Tibial nerve (tissue), 4 donors: ENCODE results near the gene MELTF. TPM values are rescaled to one million over a fixed set of nuclear protein-coding genes. Genes with fewer than 3 reads are reported as not detected.

Experiments
- DNase-seq, 2 donors: peaks; one replicate each; pipeline ENCODE4 v3.0.0-alpha.2; 2019; ENCODE audit warnings: low spot score in 2 of 2
- H3K27ac ChIP-seq, 4 donors: fragments of 200-600 bp; sonication (generic) in 3 of 4; one replicate each; pipeline ENCODE4 v1.5.1; 2017 to 2019; ENCODE audit warnings: mild to moderate bottlenecking in 1 of 4
- H3K27me3 ChIP-seq, 2 donors: fragments of 200-600 bp; sonication (generic) in 1 of 2; one replicate each; pipeline versions ENCODE4 v1.5.1 to v1.6.0; 2017 to 2019
- H3K36me3 ChIP-seq, 3 donors: fragments of 200-600 bp; sonication (generic); one replicate each; pipeline ENCODE4 v1.5.1; 2018 to 2019
- H3K4me1 ChIP-seq, 4 donors: fragments of 200-600 bp; sonication (generic) in 3 of 4; one replicate each; pipeline ENCODE4 v1.5.1; 2017 to 2019
- H3K4me3 ChIP-seq, 4 donors: fragments of 200-600 bp; sonication (generic) in 3 of 4; one replicate each; pipeline ENCODE4 v1.5.1; 2017 to 2019; ENCODE audit warnings: mild to moderate bottlenecking in 1 of 4, moderate library complexity in 1 of 4
- H3K9me3 ChIP-seq, 4 donors: fragments of 200-600 bp; sonication (generic) in 3 of 4; one replicate each; pipeline ENCODE4 v1.5.1; 2017 to 2019
- EP300 ChIP-seq, 2 donors: sonication (generic); formaldehyde crosslinking; IDR thresholded peaks; one replicate each; pipeline ENCODE4 v1.6.1; 2017; ENCODE audit warnings: antibody characterized with exemption in 2 of 2, mild to moderate bottlenecking in 1 of 2
- POLR2A ChIP-seq, 2 donors: fragments of 450-650 bp; IDR thresholded peaks; one replicate each; pipeline ENCODE4 v1.6.1; 2017; ENCODE audit warnings: antibody characterized with exemption in 2 of 2, mild to moderate bottlenecking in 2 of 2, moderate library complexity in 2 of 2
- WGBS, 2 donors: methylation state at CpG; one replicate each; pipeline ENCODE4 v1.1.5; 2018; 5-methylcytosine and 5-hydroxymethylcytosine counted together
- total RNA-seq, 4 donors: library from RNA; depleted of rRNA; stranded (reverse); fragments of >200 nt; gene quantifications; one replicate each; pipeline ENCODE4 v1.1.0, GENCODE V29; 2016
- TF ChIP-seq, protein P1 (sequence below), 5 experiments: fragments of 200-600 bp in 3 of 5; fragments of 450-650 bp in 2 of 5; sonication (generic) in 3 of 5; IDR thresholded peaks; one replicate each; pipeline ENCODE4 v1.5.1; 2016 to 2019; ENCODE audit warnings: antibody characterized with exemption in 5 of 5, mild to moderate bottlenecking in 3 of 5, moderate library complexity in 2 of 5

The MELTF gene
- total RNA-seq, 4 donors from 2014 or later, result 3.3 to 8.8 (median 7.0) TPM

DNA sequence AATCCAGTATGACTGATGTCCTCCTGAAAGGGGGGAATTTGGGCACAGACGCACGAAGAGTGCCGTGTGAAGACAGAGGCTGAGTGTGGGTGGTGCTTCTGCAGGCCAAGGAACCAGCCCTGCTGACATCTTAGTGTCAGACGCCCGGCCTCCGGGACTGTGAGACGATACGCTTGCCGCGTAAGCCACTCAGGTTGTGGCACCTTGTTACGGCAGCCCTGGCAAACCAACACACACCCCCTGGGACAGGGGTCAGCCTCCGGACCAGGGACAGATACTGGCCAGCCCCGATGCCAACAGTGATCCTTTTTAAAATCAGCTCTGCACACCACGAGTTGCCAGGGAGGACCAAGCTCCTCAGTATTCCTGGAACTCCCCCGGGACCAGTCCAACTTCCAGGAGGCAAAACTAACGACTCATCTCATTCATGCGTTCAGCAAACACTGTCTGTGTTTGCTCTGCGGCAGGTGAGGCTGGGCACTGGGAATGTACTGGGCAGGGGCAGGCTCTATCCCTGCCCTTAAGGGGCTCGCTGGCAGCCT, 39.8 kb downstream of the MELTF start:
- Histone ChIP-seq H3K4me1 (no peaks in the 10 kb centered on the region), H3K9me3 (no peaks in the 10 kb centered on the region), H3K27ac (no peak overlapping the region), H3K4me3 (no peak overlapping the region), H3K36me3 (no peaks in the 10 kb centered on the region), H3K27me3 (peaks cover 0 to 6% of the 10 kb centered on the region in 2 donors)
- TF ChIP-seq POLR2A (IDR thresholded peaks at IDR 0.05), result no peak
- TF ChIP-seq, protein P1, sequence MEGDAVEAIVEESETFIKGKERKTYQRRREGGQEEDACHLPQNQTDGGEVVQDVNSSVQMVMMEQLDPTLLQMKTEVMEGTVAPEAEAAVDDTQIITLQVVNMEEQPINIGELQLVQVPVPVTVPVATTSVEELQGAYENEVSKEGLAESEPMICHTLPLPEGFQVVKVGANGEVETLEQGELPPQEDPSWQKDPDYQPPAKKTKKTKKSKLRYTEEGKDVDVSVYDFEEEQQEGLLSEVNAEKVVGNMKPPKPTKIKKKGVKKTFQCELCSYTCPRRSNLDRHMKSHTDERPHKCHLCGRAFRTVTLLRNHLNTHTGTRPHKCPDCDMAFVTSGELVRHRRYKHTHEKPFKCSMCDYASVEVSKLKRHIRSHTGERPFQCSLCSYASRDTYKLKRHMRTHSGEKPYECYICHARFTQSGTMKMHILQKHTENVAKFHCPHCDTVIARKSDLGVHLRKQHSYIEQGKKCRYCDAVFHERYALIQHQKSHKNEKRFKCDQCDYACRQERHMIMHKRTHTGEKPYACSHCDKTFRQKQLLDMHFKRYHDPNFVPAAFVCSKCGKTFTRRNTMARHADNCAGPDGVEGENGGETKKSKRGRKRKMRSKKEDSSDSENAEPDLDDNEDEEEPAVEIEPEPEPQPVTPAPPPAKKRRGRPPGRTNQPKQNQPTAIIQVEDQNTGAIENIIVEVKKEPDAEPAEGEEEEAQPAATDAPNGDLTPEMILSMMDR (IDR thresholded peaks at IDR 0.05), result no peak
- no peak for TF ChIP-seq EP300 (IDR thresholded peaks at IDR 0.05)
- no peak for DNase-seq
- WGBS, 2 donors, result 81 to 82% methylated on average over 19 of the region's 19 CpGs

DNA sequence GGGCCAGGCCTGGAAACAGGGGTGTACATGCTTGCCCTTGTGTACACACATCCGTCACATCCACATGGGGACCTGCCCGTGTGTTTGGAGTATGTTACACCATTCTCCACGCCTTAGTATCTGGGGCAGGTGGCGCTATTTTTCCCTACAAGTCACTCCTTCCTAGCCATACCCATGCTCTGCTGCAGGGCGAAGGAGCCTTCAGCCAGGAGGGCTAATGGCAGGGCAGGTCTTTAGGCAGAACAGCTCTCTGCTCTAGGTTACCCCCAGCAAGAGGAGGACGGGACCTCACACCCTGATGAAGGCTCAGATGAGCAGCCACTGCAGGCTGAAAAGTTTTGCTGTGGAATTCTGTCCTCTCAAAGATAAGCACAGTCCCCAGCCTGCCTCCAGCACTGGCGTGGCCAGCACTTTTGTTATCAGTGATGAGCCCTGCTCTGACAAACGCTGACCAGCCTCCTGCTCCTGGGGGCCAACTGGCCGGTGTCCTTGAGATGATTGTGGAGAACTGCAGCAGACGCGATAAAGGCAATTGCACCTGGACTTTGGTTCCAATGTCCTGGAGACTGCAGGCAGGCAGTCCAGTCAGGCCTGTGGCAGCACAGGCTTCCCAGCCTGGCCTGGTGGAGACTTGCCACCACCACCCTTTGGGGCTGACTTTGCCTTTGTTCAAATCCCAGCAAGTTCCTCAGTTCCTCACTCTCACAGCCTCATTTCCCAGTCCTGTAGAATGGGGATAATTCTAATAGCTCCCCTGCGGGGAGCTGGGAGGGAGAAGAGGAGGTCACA, 41.2 kb downstream of the MELTF start:
- Histone ChIP-seq H3K9me3 (peaks cover 0 to 1% (median 0%) of the 10 kb centered on the region in 4 donors), H3K36me3 (no peaks in the 10 kb centered on the region), H3K4me1 (no peaks in the 10 kb centered on the region), H3K4me3 (no peak overlapping the region), H3K27ac (no peak overlapping the region), H3K27me3 (peaks cover 0 to 6% of the 10 kb centered on the region in 2 donors)
- WGBS, 2 donors, result 52 to 61% methylated on average over 12 of the region's 12 CpGs
- DNase-seq, result no peak
- TF ChIP-seq, protein P1 (IDR thresholded peaks at IDR 0.05), result no peak
- TF ChIP-seq EP300 (IDR thresholded peaks at IDR 0.05), result no peak

DNA sequence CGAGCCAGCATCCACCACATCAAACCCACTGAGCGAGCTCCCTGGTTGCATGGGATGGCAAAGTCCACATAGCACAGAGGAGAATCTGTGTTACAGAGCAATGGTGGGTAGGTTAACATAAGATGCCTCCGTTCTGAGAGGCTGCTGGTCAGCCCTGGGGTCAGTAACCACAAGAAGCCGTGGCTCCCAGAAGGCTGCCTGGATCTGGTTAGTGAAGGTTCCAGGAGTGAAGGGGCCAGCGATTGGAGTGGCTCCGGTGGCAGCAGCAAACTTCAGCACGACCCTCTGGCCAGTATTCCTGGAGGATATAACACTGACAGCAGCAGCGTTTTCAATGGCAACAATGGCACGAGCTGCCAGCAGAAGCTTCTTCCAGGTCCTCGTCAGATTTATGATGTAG, 42.6 kb downstream of the MELTF start:
- Histone ChIP-seq H3K4me3 (no peak overlapping the region), H3K4me1 (no peaks in the 10 kb centered on the region), H3K27me3 (peaks cover 0 to 6% of the 10 kb centered on the region in 2 donors), H3K27ac (no peak overlapping the region), H3K36me3 (no peaks in the 10 kb centered on the region), H3K9me3 (peaks cover 0 to 11% (median 0%) of the 10 kb centered on the region in 4 donors)
- no peak for DNase-seq
- 75 to 81% methylated on average over 7 to 10 of the region's 10 CpGs for whole genome bisulfite sequencing, 2 donors
- TF ChIP-seq, protein P1 (IDR thresholded peaks at IDR 0.05), result no peak
- TF ChIP-seq POLR2A (IDR thresholded peaks at IDR 0.05) (no peak), EP300 (IDR thresholded peaks at IDR 0.05) (no peak)

DNA sequence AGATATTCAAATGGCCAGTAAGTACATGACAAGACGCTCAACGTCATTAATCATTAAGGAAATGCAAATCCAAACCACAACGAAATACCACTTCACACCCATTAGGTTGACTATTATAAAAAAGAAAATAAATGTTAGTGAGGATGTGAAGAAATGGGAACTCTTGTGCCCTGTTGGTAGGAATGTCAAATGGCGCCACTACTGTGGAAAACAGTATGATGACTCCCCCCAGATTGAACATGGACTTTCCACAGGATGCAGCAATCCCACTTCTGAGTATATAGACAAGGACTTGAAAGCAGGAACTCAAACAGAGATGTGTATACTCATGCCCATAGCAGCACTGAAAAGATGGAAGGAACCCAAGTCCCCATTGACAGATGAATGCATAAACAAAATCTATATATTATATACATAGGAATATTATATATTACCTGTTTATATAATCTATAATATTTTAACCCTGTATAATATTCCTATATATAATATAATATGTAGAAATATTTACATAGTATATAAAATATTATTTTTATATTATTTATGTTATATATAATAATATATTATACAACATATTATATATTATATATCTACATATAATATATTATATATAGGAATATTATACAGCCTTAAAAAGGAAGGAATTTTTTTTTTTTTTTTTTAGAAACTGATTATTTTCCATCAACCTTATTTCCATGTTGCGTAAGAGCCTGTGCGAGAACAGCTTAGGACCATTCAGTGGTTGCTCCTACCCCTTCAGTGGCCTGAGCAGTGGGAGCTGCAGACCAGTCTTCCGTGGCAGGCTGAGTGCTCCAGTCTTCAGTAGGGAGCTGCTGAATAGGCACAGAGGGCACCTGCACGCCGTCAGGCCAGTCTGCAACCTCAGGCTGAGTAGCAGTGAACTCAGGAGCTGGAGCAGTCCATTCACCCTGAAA, 43.4 kb downstream of the MELTF start:
- Histone ChIP-seq H3K27ac (no peak overlapping the region), H3K9me3 (peaks cover 0 to 11% (median 0%) of the 10 kb centered on the region in 4 donors), H3K27me3 (peaks cover 0 to 6% of the 10 kb centered on the region in 2 donors), H3K36me3 (no peaks in the 10 kb centered on the region), H3K4me3 (no peak overlapping the region), H3K4me1 (no peaks in the 10 kb centered on the region)
- TF ChIP-seq POLR2A (IDR thresholded peaks at IDR 0.05), result no peak
- no peak for TF ChIP-seq EP300 (IDR thresholded peaks at IDR 0.05)
- TF ChIP-seq, protein P1 (IDR thresholded peaks at IDR 0.05), result no peak
- DNase-seq, result no peak
- 91 to 92% methylated on average over 9 of the region's 9 CpGs for WGBS, 2 donors
